ENCODE data around the gene IQGAP2.

GRCh38 chr5:76415855-76416254 lies 12.8 kb downstream of the IQGAP2 start:
- TF ChIP-seq POLR2A (IDR thresholded peaks at IDR 0.05; ENCODE audit: low read length), result no peak
- TF ChIP-seq GATA1 (IDR thresholded peaks at IDR 0.05; ENCODE audit: low read depth, low read length), result no peak

Data from erythroblast (primary cell).